ENCODE data around the gene RUNX2.

Gene RUNX2

DNA sequence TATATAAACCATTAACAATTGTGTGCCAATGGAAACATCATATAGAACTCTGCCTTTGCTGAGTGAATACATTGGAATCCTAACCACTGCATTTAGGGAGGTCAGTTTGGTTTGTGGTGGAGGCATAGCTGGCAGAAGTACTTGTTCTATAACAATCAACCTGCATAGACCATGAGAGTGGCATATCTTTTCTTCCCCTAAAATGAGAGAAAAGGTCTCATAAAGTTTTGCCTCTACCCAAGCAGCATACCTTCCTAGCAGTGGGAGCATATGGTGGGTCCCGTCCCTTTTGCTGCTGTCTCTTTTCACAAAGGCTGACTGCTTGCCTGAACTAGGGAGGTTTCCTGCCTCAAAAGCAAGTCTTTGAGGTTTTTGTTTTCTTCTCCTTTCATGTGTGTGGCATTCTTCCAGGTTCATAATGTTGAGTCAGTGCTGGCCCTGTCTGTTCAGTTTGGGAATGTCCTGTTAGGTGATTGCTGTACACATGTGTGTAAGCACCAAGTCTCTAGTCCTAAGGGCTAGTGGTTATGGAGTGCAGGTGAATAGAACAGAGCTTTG, 110.8 kb downstream of the RUNX2 start:
- H3K36me3 ChIP-seq (ENCODE audit: control insufficient read depth in 1 of 2, insufficient read depth in 2 of 2, low read length in 2 of 2): peaks cover 0 to 3% of the 10 kb centered on the region in 2 donors
- no peaks in the 10 kb centered on the region for H3K9me3 ChIP-seq (ENCODE audit: control insufficient read depth in 1 of 2, low read length in 2 of 2)
- H3K27me3 ChIP-seq (ENCODE audit: low read depth, low read length): no peaks in the 10 kb centered on the region
- peaks cover 0 to 6% of the 10 kb centered on the region in 2 donors for H3K4me1 ChIP-seq (ENCODE audit: control insufficient read depth in 1 of 2, insufficient read depth in 2 of 2, low read length in 2 of 2)
- no peak overlapping the region for H3K4me3 ChIP-seq (ENCODE audit: low read depth in 1 of 2, low read length in 2 of 2)
- H3K27ac ChIP-seq (ENCODE audit: low read length): no peak overlapping the region

DNA sequence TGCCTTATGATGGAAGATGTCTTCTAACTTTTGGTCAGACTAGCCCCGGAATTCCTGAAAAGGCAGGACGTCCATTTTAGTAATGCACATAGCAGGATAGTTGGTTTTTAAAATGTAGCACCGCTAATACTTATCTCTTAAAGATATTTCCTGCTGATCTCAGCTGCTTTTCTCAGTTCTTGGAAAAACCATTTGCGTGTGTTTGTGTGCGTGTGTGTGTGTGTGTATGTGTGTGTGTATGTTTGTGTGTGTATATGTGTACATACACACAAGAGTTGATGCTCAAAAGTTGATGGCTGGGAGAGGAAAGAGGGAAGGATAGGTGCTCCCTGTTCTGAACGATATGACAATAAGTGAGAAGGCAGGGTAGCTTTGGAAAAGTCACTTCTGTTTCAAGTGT, 111.3 kb downstream of the RUNX2 start:
- Histone ChIP-seq H3K27me3 (ENCODE audit: low read depth, low read length) (no peaks in the 10 kb centered on the region), H3K9me3 (ENCODE audit: control insufficient read depth in 1 of 2, low read length in 2 of 2) (no peaks in the 10 kb centered on the region), H3K27ac (ENCODE audit: low read length) (no peak overlapping the region), H3K4me3 (ENCODE audit: low read depth in 1 of 2, low read length in 2 of 2) (no peak overlapping the region), H3K4me1 (ENCODE audit: control insufficient read depth in 1 of 2, insufficient read depth in 2 of 2, low read length in 2 of 2) (peaks cover 0 to 6% of the 10 kb centered on the region in 2 donors), H3K36me3 (ENCODE audit: control insufficient read depth in 1 of 2, insufficient read depth in 2 of 2, low read length in 2 of 2) (peaks cover 0 to 3% of the 10 kb centered on the region in 2 donors)

DNA sequence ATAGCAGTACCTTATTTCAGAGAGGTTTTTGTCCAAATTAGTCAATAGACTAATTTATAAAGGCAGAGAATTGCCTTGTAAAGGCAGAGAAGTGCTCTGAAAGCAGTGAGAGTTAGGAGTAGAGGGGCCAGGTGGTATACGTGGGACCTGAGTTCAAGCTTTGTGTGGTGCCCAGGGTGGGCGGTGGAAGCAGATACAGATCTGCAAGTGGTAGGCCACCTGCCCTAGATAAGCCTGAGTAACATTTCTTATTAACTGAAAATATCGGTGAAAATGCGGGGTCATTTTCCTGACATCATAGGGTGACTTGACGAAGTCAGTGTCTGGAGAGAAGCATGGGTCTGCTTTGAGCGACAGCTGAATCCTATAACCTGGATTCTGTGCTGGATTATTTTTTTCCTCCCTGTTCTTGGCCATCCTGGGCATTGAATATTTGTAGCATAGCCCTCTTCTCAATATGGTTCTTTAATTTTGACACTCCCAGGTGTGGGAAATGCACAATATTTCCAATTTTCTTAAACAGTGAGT, 111.8 kb downstream of the RUNX2 start:
- peaks cover 0 to 6% of the 10 kb centered on the region in 2 donors for H3K4me1 ChIP-seq (ENCODE audit: control insufficient read depth in 1 of 2, insufficient read depth in 2 of 2, low read length in 2 of 2)
- H3K27ac ChIP-seq (ENCODE audit: low read length): no peak overlapping the region
- no peak overlapping the region for H3K4me3 ChIP-seq (ENCODE audit: low read depth in 1 of 2, low read length in 2 of 2)
- H3K27me3 ChIP-seq (ENCODE audit: low read depth, low read length): no peaks in the 10 kb centered on the region
- peaks cover 0 to 3% of the 10 kb centered on the region in 2 donors for H3K36me3 ChIP-seq (ENCODE audit: control insufficient read depth in 1 of 2, insufficient read depth in 2 of 2, low read length in 2 of 2)
- no peaks in the 10 kb centered on the region for H3K9me3 ChIP-seq (ENCODE audit: control insufficient read depth in 1 of 2, low read length in 2 of 2)

DNA sequence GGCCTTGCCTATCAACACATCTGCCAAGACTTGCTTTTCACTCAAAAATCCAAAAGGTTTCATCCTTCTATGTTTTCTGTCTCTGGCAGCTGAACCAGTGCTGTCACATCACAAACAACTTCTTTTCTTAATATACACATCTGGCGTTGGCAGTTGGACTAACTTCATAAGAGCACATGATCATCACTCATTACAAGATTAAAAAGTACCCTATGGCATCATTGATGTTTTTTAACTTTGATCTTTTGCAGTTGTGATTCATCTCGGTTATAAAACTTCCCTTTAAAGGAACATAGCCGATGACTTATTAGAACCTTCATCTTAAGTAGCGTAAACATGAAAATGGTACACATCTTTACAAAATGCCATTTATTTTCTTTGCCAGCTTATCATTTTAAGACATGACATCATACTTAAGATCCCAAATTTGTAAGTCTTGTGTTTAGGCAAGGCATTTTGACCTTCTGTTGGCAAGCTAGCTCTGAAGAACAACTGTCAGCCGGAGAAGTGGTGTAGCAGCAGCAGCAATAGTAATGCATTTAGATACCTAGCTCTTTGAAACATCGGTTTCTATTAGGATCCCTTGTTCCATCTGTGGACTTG, 113.8 kb downstream of the RUNX2 start:
- peaks cover 0 to 3% of the 10 kb centered on the region in 2 donors for H3K36me3 ChIP-seq (ENCODE audit: control insufficient read depth in 1 of 2, insufficient read depth in 2 of 2, low read length in 2 of 2)
- no peak overlapping the region for H3K27ac ChIP-seq (ENCODE audit: low read length)
- H3K4me3 ChIP-seq (ENCODE audit: low read depth in 1 of 2, low read length in 2 of 2): no peak overlapping the region
- no peaks in the 10 kb centered on the region for H3K9me3 ChIP-seq (ENCODE audit: control insufficient read depth in 1 of 2, low read length in 2 of 2)
- no peaks in the 10 kb centered on the region for H3K27me3 ChIP-seq (ENCODE audit: low read depth, low read length)
- H3K4me1 ChIP-seq (ENCODE audit: control insufficient read depth in 1 of 2, insufficient read depth in 2 of 2, low read length in 2 of 2): peaks cover 10 to 17% of the 10 kb centered on the region in 2 donors

DNA sequence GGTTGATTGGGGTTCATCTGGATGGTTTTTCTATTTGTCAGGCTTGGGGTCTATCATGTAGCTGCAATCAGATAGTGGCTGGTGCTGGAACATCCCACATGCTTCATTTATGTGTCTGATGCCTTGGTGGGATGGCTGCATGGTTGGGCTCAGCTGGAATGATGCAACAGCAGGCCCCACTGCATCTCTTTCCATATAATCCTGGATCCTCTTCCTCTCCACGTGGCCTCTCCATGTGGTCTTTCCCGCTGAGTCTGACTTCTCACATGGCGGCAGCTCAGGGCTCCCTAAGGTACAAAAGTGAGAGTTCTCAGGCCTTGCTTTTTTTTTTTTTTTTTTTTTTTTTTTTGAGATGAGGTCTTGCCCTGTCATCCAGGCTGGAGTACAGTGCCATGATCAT, 114.6 kb downstream of the RUNX2 start:
- Histone ChIP-seq H3K4me1 (ENCODE audit: control insufficient read depth in 1 of 2, insufficient read depth in 2 of 2, low read length in 2 of 2) (peaks cover 10% of the 10 kb centered on the region in 2 donors), H3K27me3 (ENCODE audit: low read depth, low read length) (no peaks in the 10 kb centered on the region)

DNA sequence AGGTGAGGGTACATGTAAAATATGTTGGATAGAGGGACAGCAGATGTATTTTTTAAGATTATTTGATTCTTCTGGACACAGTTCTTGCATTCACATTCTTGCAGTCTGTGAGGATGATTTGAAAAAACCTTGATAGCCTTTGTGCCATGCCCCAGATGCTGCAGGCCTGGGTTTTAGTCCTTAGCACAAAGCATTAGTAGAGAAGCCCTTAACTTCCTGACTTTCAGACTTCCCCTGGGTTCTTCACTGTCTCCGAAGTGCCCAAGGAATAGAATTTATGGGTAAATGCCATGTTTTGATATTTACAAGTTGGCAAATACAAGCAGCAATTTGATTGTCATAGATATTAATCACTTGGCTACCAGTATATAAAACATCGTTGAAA, 117.2 kb downstream of the RUNX2 start:
- H3K4me3 ChIP-seq (ENCODE audit: low read depth in 1 of 2, low read length in 2 of 2): no peak overlapping the region
- H3K27me3 ChIP-seq (ENCODE audit: low read depth, low read length): no peaks in the 10 kb centered on the region
- H3K36me3 ChIP-seq (ENCODE audit: control insufficient read depth in 1 of 2, insufficient read depth in 2 of 2, low read length in 2 of 2): no peaks in the 10 kb centered on the region
- H3K4me1 ChIP-seq (ENCODE audit: control insufficient read depth in 1 of 2, insufficient read depth in 2 of 2, low read length in 2 of 2): peaks cover 10% of the 10 kb centered on the region in 2 donors
- H3K27ac ChIP-seq (ENCODE audit: low read length): peak overlapping the region; percentile 40
- H3K9me3 ChIP-seq (ENCODE audit: control insufficient read depth in 1 of 2, low read length in 2 of 2): no peaks in the 10 kb centered on the region

More for the DNA sequence above, 114.6 kb downstream of the RUNX2 start:
- Histone ChIP-seq H3K9me3 (ENCODE audit: control insufficient read depth in 1 of 2, low read length in 2 of 2) (no peaks in the 10 kb centered on the region), H3K4me3 (ENCODE audit: low read depth in 1 of 2, low read length in 2 of 2) (no peak overlapping the region), H3K27ac (ENCODE audit: low read length) (no peak overlapping the region), H3K36me3 (ENCODE audit: control insufficient read depth in 1 of 2, insufficient read depth in 2 of 2, low read length in 2 of 2) (peaks cover 0 to 3% of the 10 kb centered on the region in 2 donors)

DNA sequence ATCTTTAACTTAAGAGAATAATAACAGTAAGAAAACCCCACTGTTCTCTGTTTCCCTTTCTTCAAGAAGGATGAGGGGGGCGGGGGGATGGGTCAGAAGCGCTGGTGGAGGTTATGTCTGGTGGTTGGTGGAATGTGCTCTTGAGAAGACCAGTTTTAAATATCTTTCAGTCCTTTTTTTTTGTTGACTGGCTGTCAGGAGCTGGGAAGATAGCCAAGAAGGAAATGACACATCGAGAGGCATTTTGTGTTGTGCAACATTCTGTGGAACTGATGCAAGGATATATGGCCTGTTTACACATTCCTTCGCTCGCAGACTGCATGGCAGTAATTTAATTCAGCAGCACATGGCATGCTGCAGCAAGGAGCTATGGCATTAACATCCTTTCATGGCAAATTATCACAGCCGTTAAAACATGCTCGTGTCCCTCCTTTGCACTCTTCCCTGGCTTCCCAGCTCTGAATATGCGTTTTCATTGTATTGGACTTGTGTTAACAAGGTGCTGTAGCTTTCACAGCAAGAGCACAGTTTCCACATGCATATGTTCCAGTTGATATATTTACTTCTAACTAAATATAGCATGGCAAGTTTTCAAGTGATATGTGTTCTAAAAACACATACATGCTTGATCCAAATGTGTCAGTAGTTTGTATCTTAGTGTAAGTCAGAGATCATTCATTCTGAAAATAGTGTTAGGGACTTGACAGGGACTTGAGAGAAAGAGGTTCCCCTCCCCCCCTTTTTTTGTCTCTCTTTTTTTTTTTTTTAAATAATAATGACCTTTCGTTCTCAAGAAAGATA, 117.8 kb downstream of the RUNX2 start:
- peaks cover 10% of the 10 kb centered on the region in 2 donors for H3K4me1 ChIP-seq (ENCODE audit: control insufficient read depth in 1 of 2, insufficient read depth in 2 of 2, low read length in 2 of 2)
- no peak overlapping the region for H3K4me3 ChIP-seq (ENCODE audit: low read depth in 1 of 2, low read length in 2 of 2)
- H3K36me3 ChIP-seq (ENCODE audit: control insufficient read depth in 1 of 2, insufficient read depth in 2 of 2, low read length in 2 of 2): no peaks in the 10 kb centered on the region
- H3K27me3 ChIP-seq (ENCODE audit: low read depth, low read length): no peaks in the 10 kb centered on the region
- H3K9me3 ChIP-seq (ENCODE audit: control insufficient read depth in 1 of 2, low read length in 2 of 2): no peaks in the 10 kb centered on the region
- peak overlapping the region; percentile 40 for H3K27ac ChIP-seq (ENCODE audit: low read length)

DNA sequence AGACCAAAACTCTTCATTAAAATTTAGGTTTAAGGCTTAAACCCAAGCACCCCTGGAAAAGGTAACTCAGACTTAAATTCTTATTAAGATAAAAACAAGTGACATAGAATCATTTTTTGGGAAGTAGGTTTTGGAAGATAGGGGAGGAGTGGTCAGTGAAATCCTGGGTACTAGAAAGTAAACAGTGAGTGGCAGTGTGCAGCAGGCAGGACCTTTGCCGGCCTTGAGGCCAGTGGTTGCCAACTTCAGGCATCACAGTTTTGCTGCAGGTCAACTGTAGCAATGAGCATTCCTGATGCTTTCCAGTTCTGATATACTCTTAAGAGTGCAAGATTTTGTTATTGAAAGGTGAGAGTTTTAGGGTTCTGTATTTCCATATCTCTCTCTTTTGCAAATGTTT, 118.9 kb downstream of the RUNX2 start:
- H3K27ac ChIP-seq (ENCODE audit: low read length): no peak overlapping the region
- H3K27me3 ChIP-seq (ENCODE audit: low read depth, low read length): no peaks in the 10 kb centered on the region
- H3K4me3 ChIP-seq (ENCODE audit: low read depth in 1 of 2, low read length in 2 of 2): no peak overlapping the region
- no peaks in the 10 kb centered on the region for H3K9me3 ChIP-seq (ENCODE audit: control insufficient read depth in 1 of 2, low read length in 2 of 2)
- peaks cover 10% of the 10 kb centered on the region in 2 donors for H3K4me1 ChIP-seq (ENCODE audit: control insufficient read depth in 1 of 2, insufficient read depth in 2 of 2, low read length in 2 of 2)
- H3K36me3 ChIP-seq (ENCODE audit: control insufficient read depth in 1 of 2, insufficient read depth in 2 of 2, low read length in 2 of 2): no peaks in the 10 kb centered on the region

DNA sequence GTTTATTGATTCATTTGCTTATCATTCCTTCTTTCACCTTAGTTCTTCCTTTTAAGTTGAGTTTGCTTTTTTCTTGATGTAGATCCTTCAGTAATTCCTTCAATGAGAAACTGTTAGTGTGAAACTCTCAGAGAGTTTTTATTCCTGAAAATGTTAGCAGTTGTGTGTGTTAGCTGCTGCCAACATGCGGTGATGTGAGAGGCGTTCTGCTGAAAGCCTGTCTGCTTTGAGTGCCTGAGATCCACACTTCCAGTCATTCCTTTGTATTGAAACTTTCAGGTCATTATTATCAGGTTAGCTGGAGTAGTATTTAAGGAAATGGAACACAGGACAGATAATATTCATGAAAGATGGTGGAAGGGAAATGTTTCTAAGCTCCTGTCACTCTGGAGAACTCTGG, 119.6 kb downstream of the RUNX2 start:
- H3K27me3 ChIP-seq (ENCODE audit: low read depth, low read length): no peaks in the 10 kb centered on the region
- no peaks in the 10 kb centered on the region for H3K9me3 ChIP-seq (ENCODE audit: control insufficient read depth in 1 of 2, low read length in 2 of 2)
- peaks cover 10% of the 10 kb centered on the region in 2 donors for H3K4me1 ChIP-seq (ENCODE audit: control insufficient read depth in 1 of 2, insufficient read depth in 2 of 2, low read length in 2 of 2)
- H3K27ac ChIP-seq (ENCODE audit: low read length): no peak overlapping the region
- H3K36me3 ChIP-seq (ENCODE audit: control insufficient read depth in 1 of 2, insufficient read depth in 2 of 2, low read length in 2 of 2): no peaks in the 10 kb centered on the region
- no peak overlapping the region for H3K4me3 ChIP-seq (ENCODE audit: low read depth in 1 of 2, low read length in 2 of 2)

DNA sequence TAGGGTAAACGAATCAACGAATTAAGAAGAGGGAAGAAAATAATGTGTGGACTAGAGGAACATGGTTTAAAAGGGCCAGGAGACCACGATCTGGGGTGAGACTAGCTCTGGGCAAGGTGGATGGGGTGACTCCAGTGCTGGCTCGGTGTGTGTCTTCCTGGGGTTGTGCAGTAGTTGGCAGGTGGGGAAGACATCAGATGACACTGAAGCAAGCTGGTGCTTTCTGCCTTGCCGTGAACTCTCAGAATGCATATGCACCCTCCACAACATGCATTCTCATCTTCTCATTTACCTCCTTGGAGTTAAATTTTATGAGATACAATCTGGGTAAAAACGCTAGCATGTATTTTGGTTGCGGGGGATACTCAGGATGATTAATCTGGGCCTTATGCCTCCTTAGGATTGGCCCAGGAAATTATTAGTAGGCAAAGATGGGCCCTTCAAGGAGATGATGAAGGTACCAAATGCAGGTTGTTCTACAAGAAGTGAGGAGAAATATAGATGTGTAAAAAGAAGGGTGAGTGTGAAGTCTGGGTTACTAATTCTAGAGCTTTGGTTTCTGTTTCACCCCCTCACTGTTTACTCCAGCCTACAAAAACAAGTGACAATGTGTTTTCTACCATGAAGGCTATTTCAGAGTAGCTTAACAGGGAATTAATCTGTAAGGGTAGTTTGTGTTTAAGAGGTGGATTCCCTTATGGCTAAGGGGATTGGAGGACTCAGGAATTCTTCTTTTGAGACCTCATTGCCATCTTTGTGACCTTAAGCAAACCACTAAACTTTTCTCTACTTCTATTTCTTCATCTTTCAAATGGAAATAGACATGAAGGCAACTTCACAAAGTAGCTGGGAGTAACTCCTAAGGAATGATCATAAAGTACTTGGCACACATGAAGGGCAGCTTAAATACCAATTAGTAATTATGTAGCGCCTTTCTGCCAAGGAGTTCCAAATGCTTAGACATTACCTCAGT, 120.6 kb downstream of the RUNX2 start:
- Histone ChIP-seq H3K27me3 (ENCODE audit: low read depth, low read length) (no peaks in the 10 kb centered on the region), H3K4me1 (ENCODE audit: control insufficient read depth in 1 of 2, insufficient read depth in 2 of 2, low read length in 2 of 2) (peaks cover 10% of the 10 kb centered on the region in 2 donors), H3K4me3 (ENCODE audit: low read depth in 1 of 2, low read length in 2 of 2) (no peak overlapping the region), H3K27ac (ENCODE audit: low read length) (no peak overlapping the region), H3K9me3 (ENCODE audit: control insufficient read depth in 1 of 2, low read length in 2 of 2) (no peaks in the 10 kb centered on the region), H3K36me3 (ENCODE audit: control insufficient read depth in 1 of 2, insufficient read depth in 2 of 2, low read length in 2 of 2) (no peaks in the 10 kb centered on the region)

Data from muscle layer of duodenum (tissue), 2 donors.